Pons (tissue), 1 donor: ENCODE results near the gene DERA.
"Not testable (repeated sequence)": the region's sequence is repeated elsewhere in the genome, so short reads cannot be mapped to it uniquely, and the experiment has no call there.

Source experiments
- DNase-seq: peaks from one replicate; pipeline ENCODE4 v3.0.0-alpha.2; 2016; ENCODE audit warnings: low spot score

The DERA gene

GRCh38 chr12:15910864-15911721 is at the start of gene DERA:
DERA (plus strand) TSS chr12:15911332; CDS start chr12:15911384, 52 bp downstream.
- DNase-seq = peak; percentile 64

- no peak for DNase-seq
Observed at GRCh38 chr12:15861404-15861803, 49.7 kb upstream of the DERA start.

GRCh38 chr12:15862840-15863239 is 48.3 kb upstream of the DERA start:
- no peak for DNase-seq

GRCh38 chr12:15863372-15863771 is 47.8 kb upstream of the DERA start:
- DNase-seq = no peak

- DNase-seq = peak; percentile 61
Observed at GRCh38 chr12:15863984-15864383, 47.1 kb upstream of the DERA start.

GRCh38 chr12:15868186-15868585 is 42.9 kb upstream of the DERA start:
- no peak for DNase-seq

- no peak for DNase-seq
Observed at GRCh38 chr12:15873556-15873955, 37.6 kb upstream of the DERA start.

- not testable (repeated sequence) for DNase-seq
Observed at GRCh38 chr12:15874556-15875145, 36.5 kb upstream of the DERA start.

- DNase-seq = no peak
Observed at GRCh38 chr12:15875863-15876262, 35.3 kb upstream of the DERA start.

GRCh38 chr12:15879413-15879812 is 31.7 kb upstream of the DERA start:
- no peak for DNase-seq

- DNase-seq = no peak
Observed at GRCh38 chr12:15880721-15881120, 30.4 kb upstream of the DERA start.

- DNase-seq = peak; percentile 96
Observed at GRCh38 chr12:15882118-15882971, 28.8 kb upstream of the DERA start, which contains the start of gene STRAP. STRAP (plus strand) TSS chr12:15882387; CDS start chr12:15882708, 321 bp downstream.

GRCh38 chr12:15883536-15883935 is 27.6 kb upstream of the DERA start:
- no peak for DNase-seq

GRCh38 chr12:15886372-15887042 is 24.6 kb upstream of the DERA start:
- DNase-seq = peak; percentile 58

- no peak for DNase-seq
Observed at GRCh38 chr12:15887043-15887817, 23.9 kb upstream of the DERA start.

- no peak for DNase-seq
Observed at GRCh38 chr12:15892645-15893259, 18.4 kb upstream of the DERA start.

GRCh38 chr12:15893260-15893659 is 17.9 kb upstream of the DERA start:
- no peak for DNase-seq

GRCh38 chr12:15896867-15897266 is 14.3 kb upstream of the DERA start:
- no peak for DNase-seq

- DNase-seq = no peak
Observed at GRCh38 chr12:15897433-15897832, 13.7 kb upstream of the DERA start.

- peak; percentile 72 for DNase-seq
Observed at GRCh38 chr12:15899282-15899870, 11.8 kb upstream of the DERA start.
